ENCODE results near the gene TRIAP1.
"Not testable (repeated sequence)": the region's sequence is repeated elsewhere in the genome, so short reads cannot be mapped to it uniquely, and the experiment has no call there.

The TRIAP1 gene

DNA sequence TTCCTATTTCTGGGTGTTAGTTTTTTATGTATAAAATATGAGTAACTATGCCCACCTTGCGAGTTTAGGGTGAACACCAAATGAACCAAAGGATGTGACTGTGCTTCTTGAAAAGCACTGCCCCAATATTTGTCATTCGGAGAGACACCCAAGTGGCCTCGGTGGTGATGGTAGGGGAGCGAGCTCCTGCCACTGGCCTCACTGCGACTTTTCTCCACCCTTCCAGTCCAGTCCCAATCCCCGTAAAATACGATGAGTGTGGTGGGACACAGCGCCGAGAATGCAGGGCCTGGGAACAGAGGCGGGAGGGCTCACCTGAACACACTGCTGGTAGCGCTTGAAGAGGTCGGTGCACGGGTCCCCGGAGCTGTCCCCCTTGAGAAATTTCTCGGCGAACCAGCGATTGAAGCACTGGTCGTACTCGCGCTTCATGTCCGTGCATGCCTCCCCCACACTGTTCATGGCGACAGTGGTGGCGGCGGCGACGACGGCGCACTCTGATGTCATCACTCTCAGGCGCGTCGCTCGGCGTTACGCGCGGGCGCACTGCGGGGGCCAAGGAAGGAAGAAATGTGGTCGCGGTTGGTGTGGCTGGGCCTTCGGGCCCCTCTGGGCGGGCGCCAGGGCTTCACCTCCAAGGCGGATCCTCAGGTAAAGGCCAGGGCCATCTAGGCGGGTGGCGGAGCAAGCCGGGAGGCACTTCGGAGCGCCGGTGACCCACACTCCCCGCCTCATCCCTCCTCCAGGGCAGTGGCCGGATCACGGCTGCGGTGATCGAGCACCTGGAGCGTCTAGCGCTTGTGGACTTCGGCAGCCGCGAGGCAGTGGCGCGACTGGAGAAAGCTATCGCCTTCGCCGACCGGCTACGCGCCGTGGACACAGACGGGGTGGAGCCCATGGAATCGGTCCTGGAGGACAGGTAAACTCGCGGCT is at the start of gene TRIAP1, which contains the start of gene GATC:
Gene TRIAP1 (minus strand): TSS at position 474 of the 933 bp plus-strand sequence. CDS start 12 bp downstream, at position 462.
Gene GATC (plus strand): TSS at position 534 of the 933 bp plus-strand sequence. CDS start 37 bp downstream, at position 571.
- peak; percentile 87 to 90 for DNase-seq

DNA sequence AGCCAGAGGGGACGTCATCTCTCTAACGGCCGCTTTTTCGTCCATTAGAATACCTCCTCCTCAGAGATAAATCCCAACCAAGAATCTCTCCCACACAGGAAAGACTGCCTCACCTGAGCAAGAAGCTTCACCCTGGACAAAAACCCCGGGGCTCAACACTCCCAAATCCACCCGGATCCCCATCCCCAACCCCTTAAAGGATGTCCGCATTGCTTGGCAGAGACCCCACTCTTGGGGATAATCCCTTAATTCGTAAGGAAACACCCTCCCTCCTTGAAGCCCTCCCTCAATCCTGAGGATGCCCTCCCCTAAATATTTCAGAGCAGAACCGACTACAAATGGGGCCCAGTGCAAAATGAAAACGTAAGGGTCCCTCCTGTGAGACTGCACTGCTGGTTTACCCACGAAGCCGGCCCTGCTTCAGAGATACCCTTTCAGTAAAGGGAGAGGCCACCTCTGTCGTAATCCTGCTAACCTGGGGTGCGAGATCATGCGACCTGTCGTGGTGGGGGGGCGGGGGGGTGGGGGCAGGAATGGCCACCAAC is 49.1 kb upstream of the TRIAP1 start:
- no peak for DNase-seq

GRCh38 chr12:120490833-120491512 is 44.8 kb upstream of the TRIAP1 start:
- no peak for DNase-seq

- no peak for DNase-seq
These were observed 44.1 kb upstream of the TRIAP1 start for GRCh38 chr12:120490325-120490724.

GRCh38 chr12:120489018-120489417 is 42.8 kb upstream of the TRIAP1 start:
- DNase-seq = no peak

- no peak for DNase-seq
These were observed 42.0 kb upstream of the TRIAP1 start for GRCh38 chr12:120488057-120488640.

DNA sequence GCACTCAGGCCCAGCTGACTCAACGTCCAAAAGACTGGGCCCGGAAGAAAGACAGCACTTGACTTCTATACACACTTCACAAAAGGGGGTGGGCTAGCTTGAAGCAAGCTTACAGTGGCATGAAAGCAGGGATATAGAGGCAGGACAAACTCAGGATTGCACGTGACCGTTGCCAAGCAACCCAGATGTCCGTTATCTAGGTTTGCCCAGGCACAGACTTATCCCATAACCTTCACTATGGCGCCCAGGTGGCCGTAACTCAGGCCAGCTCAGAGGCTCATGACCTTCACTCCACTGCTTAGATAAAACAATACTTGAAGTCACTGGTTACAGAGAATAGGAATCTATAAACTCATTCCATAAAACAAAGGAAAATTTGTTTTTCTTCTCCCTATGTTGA is 41.4 kb upstream of the TRIAP1 start:
- not testable (repeated sequence) for DNase-seq

DNA sequence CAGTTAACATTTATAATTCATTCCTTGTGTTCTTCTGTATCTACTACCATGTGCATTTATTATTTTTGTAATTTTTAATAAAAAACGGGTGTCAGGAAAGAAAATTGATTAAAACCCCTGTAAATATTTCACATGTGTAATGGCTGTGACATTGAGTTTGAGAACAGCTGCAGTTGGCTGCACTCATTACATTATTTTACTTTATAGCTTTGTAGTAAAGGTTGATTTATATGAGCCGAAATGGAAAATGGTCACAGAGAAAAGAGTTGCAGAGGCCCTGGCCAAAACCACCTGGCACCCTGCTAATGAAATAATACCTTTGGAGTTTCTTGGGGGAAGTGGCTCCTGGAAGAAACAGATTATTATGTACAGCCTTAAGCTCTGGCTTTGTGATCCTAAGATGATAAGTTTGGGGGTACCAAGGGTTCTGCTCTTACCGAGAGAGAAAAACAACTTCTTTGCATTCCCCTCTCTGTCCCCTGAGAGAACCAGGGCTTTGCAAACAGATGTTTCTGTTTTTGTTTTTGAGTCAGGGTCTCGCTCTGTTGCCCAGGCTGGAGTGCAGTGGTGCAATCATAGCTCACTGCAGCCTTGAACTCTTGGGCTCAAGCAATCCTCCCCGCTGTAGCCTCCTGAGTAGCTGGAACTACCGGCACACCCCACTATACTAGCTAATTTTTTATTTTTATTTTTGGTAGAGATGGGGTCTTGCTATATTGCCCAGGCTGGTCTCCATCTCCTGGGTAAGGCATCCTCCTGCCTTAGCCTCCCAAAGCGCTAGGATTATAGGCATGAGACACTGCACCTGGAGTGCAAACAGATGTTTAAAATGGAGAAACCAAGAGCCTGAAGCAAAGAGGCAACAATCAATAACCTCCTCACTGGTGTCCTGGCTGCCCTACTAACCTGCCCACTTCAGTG is 40.0 kb upstream of the TRIAP1 start:
- DNase-seq = no peak

GRCh38 chr12:120483621-120484020 is 37.4 kb upstream of the TRIAP1 start:
- no peak for DNase-seq

DNA sequence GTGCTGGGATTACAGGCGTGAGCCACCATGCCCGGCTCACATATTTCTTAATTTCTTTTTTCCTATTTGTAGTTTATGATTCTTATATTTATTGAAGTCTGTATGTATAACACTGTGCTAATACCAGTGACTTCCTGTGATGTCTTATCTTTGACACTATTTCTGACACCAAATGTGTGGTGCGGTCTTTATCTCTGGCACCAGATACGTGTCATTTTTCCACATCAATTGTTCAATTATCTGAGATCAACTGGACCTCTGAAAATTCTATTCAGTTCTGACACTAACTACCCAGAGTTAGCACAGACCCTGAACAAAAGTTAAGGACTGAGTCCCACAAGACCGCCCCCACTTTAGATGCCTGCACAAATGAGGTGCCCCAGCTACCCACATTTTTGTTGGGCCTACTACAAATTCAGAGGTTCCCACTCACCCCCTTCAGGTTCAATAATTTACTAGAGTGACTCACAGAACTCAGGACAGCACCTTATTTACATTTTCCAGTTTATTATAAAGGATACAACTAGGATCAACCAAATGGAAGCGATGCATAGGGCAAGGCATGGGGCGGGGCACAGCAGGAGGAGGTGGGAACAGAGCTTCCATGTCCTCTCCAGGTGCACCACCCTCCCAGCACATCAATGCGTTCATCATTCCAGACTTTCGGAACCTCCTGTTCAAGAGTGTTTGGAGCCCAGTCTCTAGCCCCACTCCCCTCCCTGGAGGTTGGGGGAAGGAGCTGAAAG is 35.0 kb upstream of the TRIAP1 start:
- peak in 1 of 2 donors; percentile 61 for DNase-seq

GRCh38 chr12:120480211-120480610 is 34.0 kb upstream of the TRIAP1 start:
- DNase-seq = no peak

- DNase-seq = no peak
These were observed 33.3 kb upstream of the TRIAP1 start for GRCh38 chr12:120479458-120479857.

DNA sequence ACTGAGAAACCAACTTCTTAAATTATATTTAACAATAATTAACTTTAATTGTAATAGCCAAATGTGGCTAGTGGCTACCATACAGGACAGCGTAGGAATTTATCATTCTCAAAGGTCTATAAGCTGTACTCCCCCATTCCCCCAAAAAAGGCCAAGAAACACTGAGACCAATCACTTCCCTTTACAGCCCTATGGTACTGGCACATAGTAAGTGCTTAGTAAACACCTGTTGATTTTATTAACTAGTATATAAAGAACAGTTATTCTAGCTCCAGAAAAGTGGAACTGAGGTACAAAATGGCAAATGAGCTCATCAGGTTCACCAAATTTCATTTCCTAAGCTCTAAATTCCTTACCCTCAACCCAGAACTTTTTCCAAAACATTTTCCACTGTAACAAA is 29.5 kb upstream of the TRIAP1 start:
- no peak for DNase-seq

- peak in 1 of 2 donors; percentile 27 for DNase-seq
These were observed 28.4 kb upstream of the TRIAP1 start for GRCh38 chr12:120474616-120474960.

- DNase-seq = no peak
These were observed 27.8 kb upstream of the TRIAP1 start for GRCh38 chr12:120473807-120474615.

DNA sequence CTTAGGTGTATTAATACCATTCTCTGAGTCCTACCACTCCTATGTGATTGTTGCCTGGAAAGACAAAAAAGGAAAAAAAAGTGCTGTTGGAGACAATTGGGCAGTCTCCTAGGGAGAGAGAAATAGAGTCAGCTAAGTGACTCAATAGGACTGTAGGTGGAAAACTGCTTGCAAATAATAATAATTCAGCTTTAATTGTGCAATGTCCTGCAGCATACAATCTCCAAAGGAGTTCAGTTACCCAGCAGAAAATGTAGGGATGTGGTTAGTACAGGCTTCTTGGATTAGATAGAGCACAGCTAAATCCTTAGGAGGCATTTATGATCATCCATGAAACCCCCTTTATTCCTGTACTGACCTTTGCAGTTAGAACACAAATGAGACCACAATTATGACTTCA is 26.3 kb upstream of the TRIAP1 start:
- no peak for DNase-seq

DNA sequence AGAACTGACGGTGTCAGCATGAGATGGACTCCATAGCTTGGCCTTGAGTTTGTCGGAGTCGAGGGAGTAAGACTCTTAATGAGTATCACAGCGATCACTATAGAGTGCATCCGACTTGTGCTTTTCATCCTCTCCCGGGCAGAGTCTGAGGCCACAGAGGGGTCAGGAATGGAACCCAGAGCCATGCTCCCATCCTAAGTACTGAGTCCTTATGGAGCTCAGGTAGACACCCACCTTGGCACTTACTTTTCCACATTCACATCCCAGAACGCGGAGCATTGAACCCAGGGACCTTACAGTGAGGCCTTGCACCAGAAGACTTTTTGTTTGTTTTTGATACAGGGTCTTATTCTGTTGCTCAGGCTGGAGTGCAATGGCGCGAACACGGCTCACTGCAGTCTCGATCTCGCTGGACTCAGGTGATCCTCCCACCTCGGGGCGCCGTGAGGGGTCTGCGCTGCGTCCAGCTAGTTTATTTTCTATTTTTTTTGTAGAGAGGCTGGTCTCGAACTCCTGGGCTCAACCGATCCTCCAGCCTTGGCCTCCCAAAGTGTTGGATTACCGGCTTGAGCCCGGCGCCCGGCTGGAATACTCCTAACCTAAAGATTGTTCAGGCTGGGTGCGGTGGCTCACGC is 24.1 kb upstream of the TRIAP1 start:
- no peak for DNase-seq

GRCh38 chr12:120469450-120470149 is 23.4 kb upstream of the TRIAP1 start, which contains the start of gene SRSF9:
Gene SRSF9 (minus strand): TSS chr12:120469748. CDS start chr12:120469609, 139 bp downstream.
- peak; percentile 97 for DNase-seq

DNA sequence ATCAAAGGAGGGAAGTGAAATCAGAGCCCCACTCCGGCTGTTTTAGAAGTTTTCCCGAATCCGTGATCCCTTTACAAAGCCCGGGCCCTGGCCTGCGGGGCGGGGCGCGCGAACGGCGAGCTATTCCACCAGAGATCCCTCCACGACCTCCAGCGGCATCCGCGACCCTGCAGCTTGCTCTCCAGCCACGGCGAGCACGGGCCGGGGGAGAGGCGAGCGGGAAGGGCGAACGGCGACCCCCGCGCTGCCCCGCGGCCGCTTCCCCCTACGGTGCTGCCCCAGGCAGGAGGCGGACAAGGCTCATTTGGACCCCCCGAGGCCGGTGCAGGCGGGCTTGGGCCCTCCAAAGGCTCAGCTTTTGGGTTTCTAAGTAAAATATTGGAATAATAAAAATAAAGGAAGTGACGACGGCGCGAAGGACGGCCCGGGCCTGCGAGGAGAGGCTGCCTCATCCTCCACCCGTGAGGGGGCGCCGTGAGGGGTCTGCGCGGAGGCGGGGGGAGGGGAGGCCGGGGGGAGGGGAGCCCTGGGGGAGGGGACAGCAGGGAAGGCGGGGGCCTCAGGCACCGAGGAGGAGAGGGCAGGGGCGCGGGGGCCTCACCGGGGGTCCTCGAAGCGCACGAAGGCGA is 22.8 kb upstream of the TRIAP1 start:
- peak; percentile 59 to 61 for DNase-seq

Measured in CD4-positive, alpha-beta T cell treated with Interleukin-4 for 1 hour (primary cell).